Esophagus muscularis mucosa (tissue), 4 donors: ENCODE measurements around the gene TLNRD1.

Experiments used
- CTCF ChIP-seq, 3 experiments: fragments of 200-600 bp in 2 of 3; fragments of 450-650 bp in 1 of 3; sonication (generic) in 2 of 3; IDR thresholded peaks; one replicate each; pipeline ENCODE4 v1.5.1; 2017 to 2019; ENCODE audit warnings: antibody characterized with exemption in 3 of 3, mild to moderate bottlenecking in 2 of 3, moderate library complexity in 1 of 3
- EP300 ChIP-seq: sonication (generic); formaldehyde crosslinking; IDR thresholded peaks from one replicate; pipeline ENCODE4 v1.6.1; 2017; ENCODE audit warnings: antibody characterized with exemption
- POLR2A ChIP-seq: fragments of 450-650 bp; IDR thresholded peaks from one replicate; pipeline ENCODE4 v1.6.1; 2017; ENCODE audit warnings: antibody characterized with exemption, moderate library complexity, mild to moderate bottlenecking, low read depth
- POLR2AphosphoS5 ChIP-seq, 2 donors: sonication (generic); formaldehyde crosslinking; IDR thresholded peaks; one replicate each; pipeline ENCODE4 v1.6.1; 2017; ENCODE audit warnings: antibody characterized with exemption in 2 of 2

GRCh38 chr15:81038975-81039607 is 38.4 kb downstream of the TLNRD1 start:
- TF ChIP-seq POLR2A (no peak), CTCF (IDR thresholded peaks at IDR 0.05) (no peak), EP300 (no peak), POLR2AphosphoS5 (IDR thresholded peaks at IDR 0.05) (no peak)
